Measurements from ENCODE around the gene CHMP1B.
A peak's percentile ranks its signal among the peaks of the same experiment; 100 is the strongest.

The CHMP1B gene, protein sequence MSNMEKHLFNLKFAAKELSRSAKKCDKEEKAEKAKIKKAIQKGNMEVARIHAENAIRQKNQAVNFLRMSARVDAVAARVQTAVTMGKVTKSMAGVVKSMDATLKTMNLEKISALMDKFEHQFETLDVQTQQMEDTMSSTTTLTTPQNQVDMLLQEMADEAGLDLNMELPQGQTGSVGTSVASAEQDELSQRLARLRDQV

GRCh38 chr18:11851146-11851805 lies at the start of gene CHMP1B:
Gene CHMP1B (plus strand): TSS chr18:11851413. CDS start chr18:11851512, 99 bp downstream.
- DNase-seq (ENCODE audit: low read depth) = peak; percentile 87
- H3K4me3 ChIP-seq (ENCODE audit: low read depth, low read length) = peak within 1 kb of the TSS; percentile 100
- TF ChIP-seq CTCF (IDR thresholded peaks at IDR 0.05; ENCODE audit: control insufficient read depth, extremely low read depth, insufficient read depth) = no peak

DNA sequence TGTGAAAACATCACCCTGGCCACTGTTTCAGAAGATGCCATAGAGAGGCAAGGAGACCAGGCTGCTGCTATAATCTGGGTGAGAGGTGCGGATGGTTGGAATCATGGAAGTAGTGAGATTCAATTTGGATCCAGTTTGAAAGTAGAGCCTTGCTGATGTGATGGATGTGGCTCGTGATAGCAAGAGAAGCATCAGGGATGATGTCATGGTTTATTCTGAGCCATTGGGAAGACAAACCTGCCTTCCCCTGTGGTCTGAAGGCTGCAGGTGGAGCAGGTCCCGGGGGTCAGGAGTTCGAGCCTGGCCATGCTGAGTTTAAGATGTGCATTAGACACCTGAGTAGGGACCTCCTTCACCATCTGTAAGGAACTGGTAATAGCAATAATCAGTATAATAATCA lies 49.6 kb upstream of the CHMP1B start:
- no peak for DNase-seq (ENCODE audit: low read depth)
- no peak overlapping the region for H3K4me3 ChIP-seq (ENCODE audit: low read depth, low read length)
- TF ChIP-seq CTCF (IDR thresholded peaks at IDR 0.05; ENCODE audit: control insufficient read depth, extremely low read depth, insufficient read depth) = no peak

- DNase-seq (ENCODE audit: low read depth) = no peak
- H3K4me3 ChIP-seq (ENCODE audit: low read depth, low read length) = no peak overlapping the region
- TF ChIP-seq CTCF (IDR thresholded peaks at IDR 0.05; ENCODE audit: control insufficient read depth, extremely low read depth, insufficient read depth) = no peak
Measured at GRCh38 chr18:11802158-11802557, 49.1 kb upstream of the CHMP1B start.

DNA sequence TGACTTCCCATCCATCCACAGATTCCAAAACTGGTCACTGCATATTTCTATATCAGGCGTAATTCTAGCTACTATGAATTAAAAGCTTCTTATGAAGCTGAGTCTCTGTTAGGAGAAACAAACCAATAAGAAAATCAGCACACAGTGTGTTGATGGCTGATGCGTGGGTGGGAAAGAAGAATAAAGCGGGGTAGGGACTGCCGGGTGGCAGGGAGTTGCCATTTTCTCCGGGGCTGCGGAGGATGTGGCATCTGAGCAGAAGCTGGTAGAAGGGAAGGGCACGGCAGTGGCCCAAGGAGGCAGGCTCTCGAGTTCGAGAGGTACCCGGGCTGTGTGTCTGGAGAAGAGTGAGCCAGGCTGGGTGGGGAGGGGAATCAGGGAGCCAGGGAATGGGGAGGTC lies 48.6 kb upstream of the CHMP1B start:
- H3K4me3 ChIP-seq (ENCODE audit: low read depth, low read length) = no peak overlapping the region
- no peak for DNase-seq (ENCODE audit: low read depth)
- TF ChIP-seq CTCF (IDR thresholded peaks at IDR 0.05; ENCODE audit: control insufficient read depth, extremely low read depth, insufficient read depth) = no peak

- no peak overlapping the region for H3K4me3 ChIP-seq (ENCODE audit: low read depth, low read length)
- TF ChIP-seq CTCF (IDR thresholded peaks at IDR 0.05; ENCODE audit: control insufficient read depth, extremely low read depth, insufficient read depth) = no peak
- no peak for DNase-seq (ENCODE audit: low read depth)
Measured at GRCh38 chr18:11807233-11807632, 44.0 kb upstream of the CHMP1B start.

GRCh38 chr18:11808001-11808855 lies 43.0 kb upstream of the CHMP1B start:
- no peak overlapping the region for H3K4me3 ChIP-seq (ENCODE audit: low read depth, low read length)
- no peak for TF ChIP-seq CTCF (IDR thresholded peaks at IDR 0.05; ENCODE audit: control insufficient read depth, extremely low read depth, insufficient read depth)
- no peak for DNase-seq (ENCODE audit: low read depth)
